Aorta (tissue), 5 donors: ENCODE measurements around the gene ADAM29. TPM values are rescaled to one million over a fixed set of nuclear protein-coding genes. Genes with fewer than 3 reads are reported as not detected.
"Not testable (repeated sequence)": the region's sequence is repeated elsewhere in the genome, so short reads cannot be mapped to it uniquely, and the experiment has no call there.

Source experiments
- ATAC-seq: fragments of 200-7000 bp; cut with Tn5 transposase; one replicate; pipeline ENCODE4 v1.9.1; 2022; ENCODE audit warnings: moderate library complexity; ENCODE audit not compliant: low FRiP score
- DNase-seq, 2 donors: peaks; one replicate each; pipeline ENCODE4 v3.0.0-alpha.2; 2020
- H3K27ac ChIP-seq, 2 donors: one replicate each; pipeline ENCODE4 v1.5.1; 2013; ENCODE audit warnings: low read length in 2 of 2, mild to moderate bottlenecking in 2 of 2, moderate library complexity in 2 of 2, control low read depth in 1 of 2, inconsistent platforms in 1 of 2, low read depth in 1 of 2
- H3K27me3 ChIP-seq, 2 donors: one replicate each; pipeline ENCODE4 v1.6.1; 2013; ENCODE audit warnings: control low read depth in 1 of 2, low read length in 1 of 2, mild to moderate bottlenecking in 1 of 2, moderate library complexity in 1 of 2; ENCODE audit not compliant: insufficient read depth in 2 of 2, control insufficient read depth in 1 of 2
- H3K36me3 ChIP-seq, 2 donors: one replicate each; pipeline ENCODE4 v1.6.1; 2013; ENCODE audit warnings: control low read depth in 1 of 2, low read length in 1 of 2, mild to moderate bottlenecking in 1 of 2; ENCODE audit not compliant: insufficient read depth in 2 of 2, control insufficient read depth in 1 of 2
- H3K4me1 ChIP-seq, 2 donors: one replicate each; pipeline ENCODE4 v1.6.1; 2013; ENCODE audit warnings: low read length in 2 of 2, control low read depth in 1 of 2, mild to moderate bottlenecking in 1 of 2, moderate library complexity in 1 of 2; ENCODE audit not compliant: insufficient read depth in 2 of 2, control insufficient read depth in 1 of 2
- H3K4me3 ChIP-seq, 2 donors: one replicate each; pipeline ENCODE4 v1.5.1; 2013; ENCODE audit warnings: low read length in 2 of 2, control low read depth in 1 of 2, mild to moderate bottlenecking in 1 of 2
- H3K9me3 ChIP-seq: one replicate; pipeline ENCODE4 v1.6.1; 2013; ENCODE audit warnings: mild to moderate bottlenecking, low read length; ENCODE audit not compliant: control insufficient read depth
- WGBS, 2 donors: extraction: QIAGEN DNeasy Blood & Tissue Kit; methylation state at CpG; one replicate each; pipeline ENCODE4 v1.1.7; 2013; 5-methylcytosine and 5-hydroxymethylcytosine counted together
- intact Hi-C, 2 donors: fragments of 100-400 bp; cut with DNase I; formaldehyde crosslinking; loops; one replicate each; pipeline versions ENCODE4 v1.14.2 to v1.15.0; 2022
- polyA plus RNA-seq, 2 donors: library from polyadenylated mRNA; stranded (reverse); fragments of 200-250 nt; gene quantifications; one replicate each; pipeline ENCODE4 v1.2.3, GENCODE V29; 2013
- total RNA-seq, 2 donors: library from RNA; stranded (reverse); fragmentation: NEBNext Ultra II Directional; extraction: Animal tissue kit (Norgen Biotek cat#: 25700); gene quantifications; one replicate each; pipeline ENCODE4 v1.2.1, GENCODE V29; 2021
- donor health status: healthy with polysubstance abuse.
- donor health status: Bipolar disorder and iron deficiency.
- donor health status: DM: no; HTN: no; CAD: no.
- donor health status: DM: no; HTN: no; CAD: no.
- donor health status: DM: yes; HTN: yes; CAD: no.

Gene ADAM29
- total and polyA plus RNA-seq, 4 donors: not detected

DNA sequence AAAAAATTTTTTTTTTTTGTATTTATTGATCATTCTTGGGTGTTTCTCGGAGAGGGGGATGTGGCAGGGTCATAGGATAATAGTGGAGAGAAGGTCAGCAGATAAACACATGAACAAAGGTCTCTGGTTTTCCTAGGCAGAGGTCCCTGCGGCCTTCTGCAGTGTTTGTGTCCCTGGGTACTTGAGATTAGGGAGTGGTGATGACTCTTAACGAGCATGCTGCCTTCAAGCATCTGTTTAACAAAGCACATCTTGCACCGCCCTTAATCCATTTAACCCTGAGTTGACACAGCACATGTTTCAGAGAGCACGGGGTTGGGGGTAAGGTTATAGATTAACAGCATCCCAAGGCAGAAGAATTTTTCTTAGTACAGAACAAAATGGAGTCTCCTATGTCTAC, 65.7 kb downstream of the ADAM29 start:
- 91 to 100% methylated on average over 1 of the region's 5 CpGs for WGBS, 2 donors
- H3K27me3 ChIP-seq, H3K9me3 ChIP-seq, H3K4me3 ChIP-seq, intact Hi-C loops, H3K4me1 ChIP-seq, H3K36me3 ChIP-seq, ATAC-seq, H3K27ac ChIP-seq, DNase-seq: not testable (repeated sequence)

DNA sequence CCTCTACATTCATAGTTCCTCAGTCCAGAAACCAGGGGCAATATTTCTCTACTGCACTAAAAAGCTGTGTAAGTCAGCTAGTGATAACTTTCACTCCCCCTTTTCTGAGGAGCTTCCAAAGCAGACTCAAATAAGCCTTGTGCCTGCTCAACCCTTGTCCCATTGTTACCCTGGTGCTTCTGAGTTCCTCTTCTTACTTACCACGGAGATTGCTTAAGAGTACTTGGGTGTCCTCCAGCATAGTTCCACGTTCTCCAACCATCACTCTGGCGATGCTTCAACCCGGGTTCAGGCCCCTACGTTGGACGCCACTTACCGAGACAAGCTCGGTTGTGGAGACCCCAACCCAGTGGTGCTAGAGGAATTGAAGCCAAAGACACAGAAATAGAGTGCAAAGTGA, 71.6 kb downstream of the ADAM29 start:
- Histone ChIP-seq H3K27ac (no peak overlapping the region), H3K36me3 (no peaks in the 10 kb centered on the region), H3K4me3 (no peak overlapping the region), H3K4me1 (no peaks in the 10 kb centered on the region), H3K27me3 (no peaks in the 10 kb centered on the region), H3K9me3 (peaks cover 2% of the 10 kb centered on the region)
- ATAC-seq: no peak
- WGBS, 2 donors: 87 to 91% methylated on average over 8 of the region's 8 CpGs
- no peak for DNase-seq
- intact Hi-C loops: no loop called here

DNA sequence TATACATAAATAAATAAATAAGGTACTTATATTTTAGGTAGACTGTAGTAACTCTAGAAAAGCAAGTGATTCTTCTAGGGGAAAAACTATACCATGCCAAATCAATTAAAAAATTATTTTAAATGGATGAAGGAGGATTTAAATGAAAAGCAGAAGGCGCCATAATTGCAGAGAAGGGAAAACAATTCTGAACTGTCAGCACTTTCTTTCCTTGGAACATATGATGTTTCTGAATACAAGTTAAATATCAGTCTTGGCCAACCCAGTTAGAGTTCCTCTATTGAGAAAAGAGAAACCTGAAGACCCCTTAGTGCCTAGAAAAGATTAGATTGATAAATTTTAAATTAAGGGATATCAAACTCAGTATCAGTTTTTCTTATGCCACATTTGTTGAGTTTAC, 75.8 kb downstream of the ADAM29 start:
- intact Hi-C loops: no loop called here
- 97% methylated on average over 1 of the region's 1 CpG for WGBS, 2 donors
- no peaks in the 10 kb centered on the region for H3K4me1 ChIP-seq
- H3K9me3 ChIP-seq: peaks cover 1% of the 10 kb centered on the region
- no peaks in the 10 kb centered on the region for H3K36me3 ChIP-seq
- ATAC-seq (no peak), DNase-seq (no peak)
- no peak overlapping the region for H3K27ac ChIP-seq
- no peak overlapping the region for H3K4me3 ChIP-seq
- H3K27me3 ChIP-seq: no peaks in the 10 kb centered on the region

DNA sequence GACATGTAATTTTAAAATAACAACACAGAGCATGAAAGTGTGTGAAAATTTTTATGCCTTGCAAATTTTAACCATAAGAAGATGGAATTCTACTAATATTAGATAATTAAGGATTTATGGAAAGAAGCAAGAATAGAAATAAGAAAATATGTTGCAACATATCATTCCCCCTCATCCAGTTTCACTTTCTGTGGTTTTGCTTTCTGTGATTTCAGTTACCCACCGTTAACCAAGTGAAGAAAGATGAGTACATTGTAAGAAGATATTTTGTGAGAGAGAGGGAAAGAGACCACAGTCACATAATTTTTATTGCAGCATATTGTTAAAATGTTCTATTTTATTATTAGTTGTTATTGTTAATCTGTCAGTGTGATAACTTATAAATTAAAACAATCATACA, 77.9 kb downstream of the ADAM29 start:
- intact Hi-C loops: no loop called here
- Histone ChIP-seq H3K36me3 (no peaks in the 10 kb centered on the region), H3K27me3 (no peaks in the 10 kb centered on the region), H3K4me3 (no peak overlapping the region), H3K9me3 (peaks cover 1% of the 10 kb centered on the region), H3K4me1 (no peaks in the 10 kb centered on the region), H3K27ac (no peak overlapping the region)
- DNase-seq (no peak), ATAC-seq (no peak)
- WGBS, 2 donors: 35 to 60% methylated on average over 1 of the region's 1 CpG

- intact Hi-C loops: no loop called here
- Histone ChIP-seq H3K36me3 (no peaks in the 10 kb centered on the region), H3K4me1 (no peaks in the 10 kb centered on the region), H3K27me3 (no peaks in the 10 kb centered on the region), H3K4me3 (no peak overlapping the region), H3K9me3 (no peaks in the 10 kb centered on the region), H3K27ac (no peak overlapping the region)
- no peak for DNase-seq
- 52 to 59% methylated on average over 4 of the region's 4 CpGs for WGBS, 2 donors
- ATAC-seq: no peak
Observed at GRCh38 chr4:174999407-174999806, 81.2 kb downstream of the ADAM29 start.

DNA sequence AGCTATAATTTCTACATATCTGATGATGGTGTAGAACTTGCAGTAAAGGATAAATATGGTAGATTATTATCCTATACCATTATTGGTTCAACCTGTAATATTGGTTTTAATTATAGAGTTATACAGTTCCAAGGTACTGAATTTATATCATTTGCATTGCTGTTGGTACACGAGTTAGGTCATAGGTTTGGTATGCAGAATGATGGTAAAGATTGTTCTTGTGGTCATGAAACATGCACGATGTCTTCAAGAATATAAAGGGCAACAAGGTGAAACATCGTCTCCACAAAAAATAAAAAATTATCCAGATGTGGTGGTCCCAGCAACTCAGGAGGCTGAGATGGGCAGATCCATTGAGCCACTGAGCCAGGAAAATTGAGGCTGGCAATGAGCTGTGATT, 99.6 kb downstream of the ADAM29 start:
- H3K9me3 ChIP-seq: no peaks in the 10 kb centered on the region
- intact Hi-C loops: no loop called here
- H3K27me3 ChIP-seq: no peaks in the 10 kb centered on the region
- WGBS, 2 donors: 91 to 94% methylated on average over 3 of the region's 3 CpGs
- H3K4me3 ChIP-seq: no peak overlapping the region
- no peak overlapping the region for H3K27ac ChIP-seq
- DNase-seq: no peak
- H3K4me1 ChIP-seq: no peaks in the 10 kb centered on the region
- no peak for ATAC-seq
- no peaks in the 10 kb centered on the region for H3K36me3 ChIP-seq

- intact Hi-C loops, H3K4me1 ChIP-seq: not testable (repeated sequence)
- 94 to 96% methylated on average over 20 of the region's 20 CpGs for WGBS, 2 donors
Observed at GRCh38 chr4:175019447-175019846, 101.3 kb downstream of the ADAM29 start.

More at GRCh38 chr4:175019447-175019846, 101.3 kb downstream of the ADAM29 start:
- H3K36me3 ChIP-seq, H3K4me3 ChIP-seq, DNase-seq, ATAC-seq, H3K27ac ChIP-seq, H3K9me3 ChIP-seq, H3K27me3 ChIP-seq: not testable (repeated sequence)

Other genes starting within 250 kb of the ADAM29 start
- gene GLRA3, start 89.1 kb upstream of the ADAM29 start, total RNA-seq: not detected
- gene GLRA3, start 89.1 kb upstream of the ADAM29 start, polyA plus RNA-seq: not detected